ENCODE results near the gene ITGB5. TPM values are rescaled to one million over a fixed set of nuclear protein-coding genes. Genes with fewer than 3 reads are reported as not detected.
"Not testable (repeated sequence)": the region's sequence is repeated elsewhere in the genome, so short reads cannot be mapped to it uniquely, and the experiment has no call there.

Gene ITGB5
- total RNA-seq, 2 experiments from 2014 or later, result 1.2 to 1.3 TPM

DNA sequence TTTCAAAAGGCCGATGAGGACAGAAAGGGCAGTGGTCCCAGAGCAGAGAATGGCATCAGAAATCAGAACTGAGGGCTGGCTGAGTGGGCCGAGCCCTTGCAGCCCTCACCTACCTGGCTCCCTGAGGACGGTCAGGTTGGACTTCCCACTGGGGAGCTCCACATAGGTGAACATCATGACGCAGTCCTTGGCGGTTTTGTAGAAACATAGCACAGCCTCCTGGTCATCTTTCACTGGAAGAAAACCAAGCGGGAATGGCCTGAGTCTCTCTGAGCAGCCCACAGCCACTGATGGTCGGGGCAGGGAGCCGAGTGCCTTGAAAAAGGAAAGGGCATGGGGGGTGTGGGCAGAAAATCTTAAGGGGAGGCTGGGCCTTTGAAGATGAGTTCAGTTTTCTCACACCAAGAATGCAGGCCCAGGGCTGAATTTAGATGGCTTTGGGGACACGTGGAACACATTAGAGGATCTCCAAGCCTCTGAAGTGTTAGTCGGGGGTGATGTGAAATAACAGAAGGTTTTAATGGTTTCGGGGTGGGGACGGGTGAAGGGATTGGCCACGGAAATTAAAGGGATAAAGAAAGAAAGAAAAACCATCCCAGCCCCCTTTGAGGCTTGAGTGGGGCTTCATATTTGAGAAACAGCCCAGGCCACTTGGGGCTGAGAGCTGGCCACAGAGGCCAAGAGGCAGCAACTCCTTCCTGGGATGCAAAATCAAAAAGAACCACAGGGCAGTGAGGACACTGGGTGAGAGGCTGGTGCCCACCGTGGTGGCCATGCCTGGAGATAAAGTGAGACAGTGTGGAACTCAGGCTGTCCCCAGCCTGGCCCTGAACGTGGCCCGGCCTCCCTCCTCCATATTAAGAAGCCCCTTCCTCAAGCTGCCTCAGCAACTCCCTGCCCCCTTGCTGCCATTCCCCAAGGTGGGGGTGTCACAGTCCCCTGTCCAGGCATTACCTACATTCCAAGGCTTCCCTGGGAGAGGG is 120.8 kb downstream of the ITGB5 start:
- ChIA-PET CTCF (interaction anchor here (8.1 kb wide), 1 partner anchor 136 kb away, joined by 77 read pairs; no protein-coding TSS in a partner anchor), POLR2A (interaction anchor here (0.7 kb wide), 1 partner anchor 31 kb away, joined by 5 read pairs; no protein-coding TSS in a partner anchor)

- ChIA-PET POLR2A (no interaction called here), CTCF (interaction anchor here (8.1 kb wide), 1 partner anchor 137 kb away, joined by 77 read pairs; no protein-coding TSS in a partner anchor)
Observed at GRCh38 chr3:124765197-124765840, 121.8 kb downstream of the ITGB5 start.

GRCh38 chr3:124764746-124765145 is 122.4 kb downstream of the ITGB5 start:
- ChIA-PET CTCF (interaction anchor here (8.1 kb wide), 1 partner anchor 138 kb away, joined by 77 read pairs; no protein-coding TSS in a partner anchor), POLR2A (no interaction called here)

GRCh38 chr3:124763644-124764358 is 123.4 kb downstream of the ITGB5 start:
- POLR2A ChIA-PET, result no interaction called here
- CTCF ChIA-PET, result interaction anchor here (8.1 kb wide), 1 partner anchor 139 kb away, joined by 77 read pairs; no protein-coding TSS in a partner anchor

GRCh38 chr3:124763206-124763605 is 124.0 kb downstream of the ITGB5 start:
- ChIA-PET POLR2A (no interaction called here), CTCF (interaction anchor here (8.1 kb wide), 1 partner anchor 139 kb away, joined by 77 read pairs; no protein-coding TSS in a partner anchor)

- ChIA-PET CTCF (interaction anchor here (0.9 to 8.1 kb wide), 2 partner anchors 140 to 142 kb away, joined by 4 to 77 read pairs; no protein-coding TSS in a partner anchor), POLR2A (no interaction called here)
Observed at GRCh38 chr3:124762661-124763011, 124.5 kb downstream of the ITGB5 start.

DNA sequence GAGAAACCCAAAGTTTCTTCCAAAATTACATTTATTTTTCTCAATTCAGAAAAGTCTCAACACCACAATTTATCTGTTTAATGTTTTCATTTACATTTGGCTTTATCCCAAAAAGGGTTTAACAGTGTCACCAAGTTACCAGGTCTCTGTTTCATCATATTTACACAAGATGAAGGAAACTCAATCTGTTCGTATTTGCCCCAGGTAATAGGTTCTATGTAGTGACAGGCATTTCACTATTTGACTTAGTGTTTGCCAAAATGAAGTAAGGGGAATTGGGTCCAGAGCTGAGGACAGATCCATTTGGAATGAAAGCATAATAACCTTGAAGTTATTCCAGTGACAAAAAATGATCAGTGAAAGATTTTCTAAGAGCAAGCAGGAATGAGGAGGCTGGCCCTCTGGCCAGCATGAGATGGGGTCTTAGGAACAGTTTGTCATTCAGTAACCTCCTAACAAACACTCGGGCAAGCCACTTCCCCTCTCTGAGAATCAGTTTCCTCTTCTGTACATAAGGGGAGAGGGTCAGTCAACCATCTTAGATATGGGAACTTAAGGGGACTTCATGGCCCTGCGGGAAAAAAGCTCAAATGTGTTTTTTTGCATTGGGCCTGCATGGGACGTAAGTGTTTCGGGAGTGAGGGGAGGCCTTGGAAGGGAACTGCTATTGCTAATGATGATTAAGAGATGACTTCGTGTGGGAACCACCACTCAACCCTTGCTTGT is 125.1 kb downstream of the ITGB5 start:
- ChIA-PET CTCF (interaction anchor here (0.6 to 8.1 kb wide), 12 partner anchors 10 to 613 kb away, joined by 3 to 77 read pairs (median 4); partner anchors contain the start of gene ZNF148), POLR2A (no interaction called here)

GRCh38 chr3:124761250-124761796 is 125.8 kb downstream of the ITGB5 start:
- POLR2A ChIA-PET, result no interaction called here
- CTCF ChIA-PET, result interaction anchor here (0.6 to 8.1 kb wide), 19 partner anchors 9 to 830 kb away, joined by 3 to 77 read pairs (median 4); partner anchors contain the start of gene ZNF148

GRCh38 chr3:124760601-124761000 is 126.6 kb downstream of the ITGB5 start:
- ChIA-PET CTCF (interaction anchor here (0.6 to 8.1 kb wide), 19 partner anchors 10 to 831 kb away, joined by 3 to 77 read pairs (median 4); partner anchors contain the start of gene ZNF148), POLR2A (interaction anchor here (0.7 to 1.2 kb wide), 2 partner anchors 68 to 141 kb away, joined by 3 read pairs; no protein-coding TSS in a partner anchor)

GRCh38 chr3:124759666-124760401 is 127.3 kb downstream of the ITGB5 start:
- POLR2A ChIA-PET, result interaction anchor here (1.2 kb wide), 1 partner anchor 141 kb away, joined by 3 read pairs; no protein-coding TSS in a partner anchor
- CTCF ChIA-PET, result interaction anchor here (0.9 to 8.1 kb wide), 6 partner anchors 10 to 147 kb away, joined by 3 to 77 read pairs (median 4); no protein-coding TSS in a partner anchor

- ChIA-PET POLR2A (interaction anchor here (1.2 kb wide), 1 partner anchor 142 kb away, joined by 3 read pairs; no protein-coding TSS in a partner anchor), CTCF (interaction anchor here (0.6 to 8.1 kb wide), 4 partner anchors 28 to 143 kb away, joined by 3 to 77 read pairs (median 6); partner anchors contain the start of gene UMPS)
Observed at GRCh38 chr3:124758851-124759635, 128.1 kb downstream of the ITGB5 start.

GRCh38 chr3:124757926-124758325 is 129.2 kb downstream of the ITGB5 start:
- POLR2A ChIA-PET, result not testable (repeated sequence)
- CTCF ChIA-PET, result interaction anchor here (1.5 kb wide), 1 partner anchor 143 kb away, joined by 9 read pairs; no protein-coding TSS in a partner anchor

- ChIA-PET POLR2A (no interaction called here), CTCF (no interaction called here)
Observed at GRCh38 chr3:124752051-124752450, 135.1 kb downstream of the ITGB5 start.

- ChIA-PET POLR2A (no interaction called here), CTCF (no interaction called here)
Observed at GRCh38 chr3:124751501-124751900, 135.7 kb downstream of the ITGB5 start.

DNA sequence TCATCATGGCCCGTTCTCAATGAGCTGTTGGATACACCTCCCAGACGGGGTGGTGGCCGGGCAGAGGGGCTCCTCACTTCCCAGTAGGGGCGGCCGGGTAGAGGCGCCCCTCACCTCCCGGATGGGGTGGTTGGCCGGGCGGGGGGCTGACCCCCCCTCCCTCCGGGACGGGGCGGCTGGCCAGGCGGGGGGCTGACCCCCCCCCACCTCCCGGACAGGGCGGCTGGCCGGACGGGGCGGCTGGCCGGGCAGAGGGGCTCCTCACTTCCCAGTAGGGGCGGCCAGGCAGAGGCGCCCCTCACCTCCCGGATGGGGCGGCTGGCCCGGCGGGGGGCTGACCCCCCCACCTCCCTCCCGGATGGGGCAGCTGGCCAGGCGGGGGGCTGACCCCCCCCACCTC is 137.3 kb downstream of the ITGB5 start:
- CTCF ChIA-PET, POLR2A ChIA-PET: not testable (repeated sequence)

- ChIA-PET POLR2A (no interaction called here), CTCF (interaction anchor here (1.6 kb wide), 1 partner anchor 12 kb away, joined by 6 read pairs; no protein-coding TSS in a partner anchor)
Observed at GRCh38 chr3:124748560-124749198, 138.5 kb downstream of the ITGB5 start.
